AG09309 (cell line): ENCODE measurements around the gene VDR.

Source experiments
- DNase-seq: peaks from one replicate; pipeline ENCODE4 v3.0.0-alpha.2; 2010; ENCODE audit warnings: low read depth
- H3K4me3 ChIP-seq: 2 replicates; pipeline ENCODE4 v1.5.1; 2011; ENCODE audit warnings: mild to moderate bottlenecking, low read depth, low read length, moderate library complexity; ENCODE audit not compliant: control insufficient read depth
- TF ChIP-seq, protein P1 (sequence below): IDR thresholded peaks from 2 replicates; pipeline ENCODE4 v1.5.1; 2011; ENCODE audit warnings: mild to moderate bottlenecking, low read depth, low read length, inconsistent platforms; ENCODE audit not compliant: insufficient read depth, control insufficient read depth; ENCODE audit errors: missing control alignments

Gene VDR

GRCh38 chr12:47946413-47947323 lies 41.9 kb upstream of the VDR start:
- no peak overlapping the region for H3K4me3 ChIP-seq
- DNase-seq, result no peak
- TF ChIP-seq, protein P1, sequence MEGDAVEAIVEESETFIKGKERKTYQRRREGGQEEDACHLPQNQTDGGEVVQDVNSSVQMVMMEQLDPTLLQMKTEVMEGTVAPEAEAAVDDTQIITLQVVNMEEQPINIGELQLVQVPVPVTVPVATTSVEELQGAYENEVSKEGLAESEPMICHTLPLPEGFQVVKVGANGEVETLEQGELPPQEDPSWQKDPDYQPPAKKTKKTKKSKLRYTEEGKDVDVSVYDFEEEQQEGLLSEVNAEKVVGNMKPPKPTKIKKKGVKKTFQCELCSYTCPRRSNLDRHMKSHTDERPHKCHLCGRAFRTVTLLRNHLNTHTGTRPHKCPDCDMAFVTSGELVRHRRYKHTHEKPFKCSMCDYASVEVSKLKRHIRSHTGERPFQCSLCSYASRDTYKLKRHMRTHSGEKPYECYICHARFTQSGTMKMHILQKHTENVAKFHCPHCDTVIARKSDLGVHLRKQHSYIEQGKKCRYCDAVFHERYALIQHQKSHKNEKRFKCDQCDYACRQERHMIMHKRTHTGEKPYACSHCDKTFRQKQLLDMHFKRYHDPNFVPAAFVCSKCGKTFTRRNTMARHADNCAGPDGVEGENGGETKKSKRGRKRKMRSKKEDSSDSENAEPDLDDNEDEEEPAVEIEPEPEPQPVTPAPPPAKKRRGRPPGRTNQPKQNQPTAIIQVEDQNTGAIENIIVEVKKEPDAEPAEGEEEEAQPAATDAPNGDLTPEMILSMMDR, result no peak

- TF ChIP-seq, protein P1, result no peak
- DNase-seq, result no peak
- no peak overlapping the region for H3K4me3 ChIP-seq
These were observed 40.5 kb upstream of the VDR start for GRCh38 chr12:47945341-47945728.

DNA sequence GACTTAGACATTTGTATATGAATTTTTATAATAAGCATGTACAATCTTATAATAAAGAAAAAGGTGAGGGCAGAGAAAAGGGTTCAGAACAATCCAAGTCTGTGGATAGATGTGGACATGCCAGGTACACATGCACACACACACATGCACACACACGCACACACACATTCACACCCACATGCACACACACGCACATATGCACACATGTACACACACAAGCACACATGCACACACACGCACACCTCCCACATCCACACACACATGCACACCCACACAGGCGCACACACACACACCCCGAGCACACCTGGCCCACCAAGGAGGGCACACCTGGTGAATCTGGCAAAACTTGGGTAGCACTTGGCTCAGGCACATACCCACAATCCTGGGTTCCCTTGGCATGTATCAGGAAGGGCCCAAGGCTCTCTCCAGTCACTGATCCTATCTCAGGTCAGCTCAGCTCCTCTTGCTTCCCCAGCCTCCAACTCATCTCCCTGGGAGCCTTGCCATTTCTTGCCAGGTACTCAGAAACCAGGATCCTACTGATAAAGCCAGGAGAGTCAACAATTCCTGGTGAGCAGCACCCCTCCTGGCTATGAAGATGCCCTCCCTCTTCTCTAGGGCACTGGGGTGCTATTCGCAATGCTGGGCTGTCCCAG lies 40.0 kb upstream of the VDR start:
- TF ChIP-seq, protein P1, result no peak
- H3K4me3 ChIP-seq, result no peak overlapping the region
- no peak for DNase-seq

DNA sequence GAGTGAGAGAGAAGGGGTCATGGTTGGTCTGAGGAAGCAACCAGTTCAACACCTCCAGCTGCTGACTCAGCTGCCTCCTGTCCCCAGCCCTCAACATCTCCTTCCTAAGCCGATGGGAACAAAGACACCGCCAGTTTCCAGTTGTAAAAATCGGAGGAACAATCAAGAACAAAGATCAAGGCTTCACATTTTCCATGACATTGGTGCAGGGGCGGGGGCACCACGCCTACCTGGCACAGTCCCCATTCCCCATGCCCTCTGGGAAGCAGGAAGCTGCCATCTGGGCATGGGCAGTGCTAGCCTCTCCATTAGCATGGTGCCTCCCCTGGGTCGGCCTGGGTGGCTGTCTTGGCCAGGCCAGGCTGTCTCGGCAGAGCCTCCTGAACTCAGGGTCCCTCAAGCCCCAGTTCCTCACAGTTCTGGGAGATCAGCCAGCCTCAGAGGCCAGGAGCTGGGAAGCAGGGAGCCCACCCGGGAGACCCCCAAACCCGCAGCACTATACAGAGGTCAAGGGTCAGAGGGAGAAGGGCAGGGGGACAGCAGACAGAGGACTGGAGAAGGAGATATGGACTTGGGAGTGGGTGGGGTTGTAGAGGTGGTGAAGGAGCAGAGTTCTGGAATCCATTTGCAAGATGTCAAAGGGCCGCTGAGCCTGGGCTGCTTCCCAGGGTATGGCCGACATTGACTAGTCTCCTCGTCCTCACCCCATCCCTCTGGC lies 39.0 kb upstream of the VDR start:
- H3K4me3 ChIP-seq, result no peak overlapping the region
- TF ChIP-seq, protein P1, result no peak
- no peak for DNase-seq

GRCh38 chr12:47942614-47943225 lies 37.9 kb upstream of the VDR start:
- no peak overlapping the region for H3K4me3 ChIP-seq
- no peak for DNase-seq
- TF ChIP-seq, protein P1, result no peak
